Measurements from ENCODE around the gene HSD11B2.
"Not testable (repeated sequence)": the region's sequence is repeated elsewhere in the genome, so short reads cannot be mapped to it uniquely, and the experiment has no call there.

The HSD11B2 gene

DNA sequence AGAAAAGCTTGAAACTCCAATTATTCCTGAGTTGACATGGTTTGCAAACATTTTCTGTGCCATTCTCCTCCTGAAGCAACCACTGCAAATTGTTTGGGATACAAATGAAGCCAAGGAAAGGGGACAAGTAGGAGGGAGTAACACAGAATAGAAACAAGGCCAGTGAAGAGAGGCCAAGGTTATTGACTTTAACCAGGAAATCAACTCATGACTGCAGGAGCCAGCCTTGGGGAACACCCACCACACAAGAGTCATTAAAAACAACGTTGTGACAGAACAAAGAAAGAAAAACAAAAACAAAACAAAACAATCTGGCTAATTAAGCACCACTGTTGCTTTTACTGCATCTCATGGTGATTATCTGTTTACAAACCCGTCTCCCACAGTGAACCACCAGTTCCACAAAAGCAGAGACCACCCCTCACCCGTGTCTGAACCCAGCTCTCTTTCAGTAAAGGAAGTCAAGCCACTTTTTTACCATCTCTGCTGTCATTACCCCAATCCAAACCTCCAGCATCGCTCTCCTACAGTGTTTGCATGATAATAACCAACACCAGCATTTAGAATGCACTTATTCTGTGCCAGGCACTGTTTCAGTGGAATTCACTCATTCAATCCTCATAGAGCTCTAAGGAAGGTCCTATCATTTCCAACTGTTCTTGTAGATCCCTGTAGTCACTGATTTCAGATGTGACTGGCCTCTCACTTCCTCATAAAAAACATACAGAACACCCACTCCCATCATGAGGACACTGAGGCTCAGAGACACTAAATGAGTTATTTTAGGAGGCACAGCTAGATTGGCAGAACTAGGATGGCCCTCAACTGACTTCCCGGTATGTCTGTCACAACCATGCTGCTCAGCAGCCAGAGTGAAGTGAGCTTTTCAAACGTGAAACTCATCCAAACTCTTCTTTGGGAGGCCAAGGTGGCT is 16.7 kb upstream of the HSD11B2 start:
- TF ChIP-seq, protein P1, sequence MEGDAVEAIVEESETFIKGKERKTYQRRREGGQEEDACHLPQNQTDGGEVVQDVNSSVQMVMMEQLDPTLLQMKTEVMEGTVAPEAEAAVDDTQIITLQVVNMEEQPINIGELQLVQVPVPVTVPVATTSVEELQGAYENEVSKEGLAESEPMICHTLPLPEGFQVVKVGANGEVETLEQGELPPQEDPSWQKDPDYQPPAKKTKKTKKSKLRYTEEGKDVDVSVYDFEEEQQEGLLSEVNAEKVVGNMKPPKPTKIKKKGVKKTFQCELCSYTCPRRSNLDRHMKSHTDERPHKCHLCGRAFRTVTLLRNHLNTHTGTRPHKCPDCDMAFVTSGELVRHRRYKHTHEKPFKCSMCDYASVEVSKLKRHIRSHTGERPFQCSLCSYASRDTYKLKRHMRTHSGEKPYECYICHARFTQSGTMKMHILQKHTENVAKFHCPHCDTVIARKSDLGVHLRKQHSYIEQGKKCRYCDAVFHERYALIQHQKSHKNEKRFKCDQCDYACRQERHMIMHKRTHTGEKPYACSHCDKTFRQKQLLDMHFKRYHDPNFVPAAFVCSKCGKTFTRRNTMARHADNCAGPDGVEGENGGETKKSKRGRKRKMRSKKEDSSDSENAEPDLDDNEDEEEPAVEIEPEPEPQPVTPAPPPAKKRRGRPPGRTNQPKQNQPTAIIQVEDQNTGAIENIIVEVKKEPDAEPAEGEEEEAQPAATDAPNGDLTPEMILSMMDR (IDR thresholded peaks at IDR 0.05), result no peak
- no peak overlapping the region for H3K27ac ChIP-seq

DNA sequence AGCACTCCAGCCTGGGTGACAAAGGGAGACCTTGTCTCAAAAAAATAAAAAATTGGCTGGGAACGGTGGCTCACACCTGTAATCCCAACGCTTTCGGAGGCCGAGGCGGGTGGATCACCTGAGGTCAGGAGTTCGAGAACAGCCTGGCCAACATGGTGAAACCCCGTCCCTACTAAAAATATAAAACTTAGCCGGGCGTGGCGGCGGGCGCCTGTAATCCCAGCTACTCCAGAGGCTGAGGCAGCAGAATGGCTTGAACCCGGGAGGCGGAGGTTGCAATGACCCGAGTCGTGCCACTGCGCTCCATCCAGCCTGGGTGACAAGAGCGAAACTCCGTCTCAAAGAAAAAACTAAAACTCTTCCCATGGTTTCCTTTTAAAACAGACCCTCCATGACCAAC is 15.5 kb upstream of the HSD11B2 start:
- H3K27ac ChIP-seq, result not testable (repeated sequence)

More for the DNA sequence above, 16.7 kb upstream of the HSD11B2 start:
- Histone ChIP-seq H3K9me3 (ENCODE audit: control insufficient read depth, low read length) (no peaks in the 10 kb centered on the region), H2AFZ (no peak overlapping the region), H3K4me1 (peaks cover 21% of the 10 kb centered on the region), H3K36me3 (ENCODE audit: control insufficient read depth, insufficient read depth, low read length) (no peaks in the 10 kb centered on the region), H3K4me2 (ENCODE audit: low read length) (no peak overlapping the region), H3K27me3 (ENCODE audit: control insufficient read depth, insufficient read depth, low read length) (no peaks in the 10 kb centered on the region), H3K79me2 (no peaks in the 10 kb centered on the region), H3K4me3 (ENCODE audit: low read depth, low read length) (no peak overlapping the region), H3K9ac (no peak overlapping the region)

DNA sequence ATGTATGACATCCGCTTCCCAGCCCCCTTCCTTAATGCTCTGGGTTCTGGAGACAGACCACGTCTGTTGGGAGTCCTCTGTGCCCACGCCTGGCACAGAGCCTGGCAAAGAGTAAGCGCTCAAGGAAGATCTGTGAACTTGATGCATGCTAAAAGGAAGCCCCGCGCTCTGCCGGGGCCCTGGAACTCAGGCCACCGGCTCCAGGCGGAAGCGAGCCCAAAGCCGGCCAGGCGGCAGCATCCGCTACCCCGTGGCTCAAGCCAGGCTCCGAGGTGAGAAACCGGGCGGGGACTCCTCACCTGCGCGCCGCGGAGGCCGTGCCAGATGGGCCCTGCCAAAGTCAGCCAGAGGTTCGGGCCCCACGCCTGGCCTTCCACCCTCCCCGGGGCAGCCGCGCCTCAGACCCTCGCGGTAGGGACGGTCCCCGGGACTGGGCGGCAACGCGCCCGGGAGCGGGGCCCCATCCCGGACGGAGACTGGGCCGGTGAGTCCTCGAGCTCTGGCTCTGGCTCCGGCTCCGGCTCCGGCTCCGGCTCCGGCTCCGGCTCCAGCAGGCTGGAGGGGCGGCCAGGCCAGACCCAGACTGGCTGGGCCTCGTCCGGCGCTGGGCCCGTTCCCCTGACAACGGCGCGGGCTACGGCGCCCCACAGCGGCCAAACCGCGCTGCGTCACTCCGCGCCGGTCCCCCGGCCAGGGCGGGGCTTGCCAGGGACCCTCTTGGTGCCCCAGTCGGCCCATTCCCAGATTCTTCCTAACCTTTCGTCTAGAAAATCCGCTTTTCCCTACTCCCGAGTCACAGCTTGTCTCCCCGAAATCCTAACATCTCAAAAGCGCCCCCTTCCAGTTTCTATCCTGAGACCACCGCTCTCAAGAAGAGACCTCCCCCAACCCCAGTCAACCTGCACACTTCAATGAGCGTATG is 14.8 kb upstream of the HSD11B2 start, which contains the start of gene ZDHHC1:
ZDHHC1 (minus strand) TSS at position 606 of the 922 bp plus-strand sequence. CDS start 8,702 bp downstream, outside the sequence.
- no peaks in the 10 kb centered on the region for H3K27me3 ChIP-seq (ENCODE audit: control insufficient read depth, insufficient read depth, low read length)
- H3K27ac ChIP-seq, result peak within 1 kb of the TSS; percentile 58
- peak within 1 kb of the TSS; percentile 80 for H2AFZ ChIP-seq
- H3K4me3 ChIP-seq (ENCODE audit: low read depth, low read length), result peak within 1 kb of the TSS; percentile 89
- H3K9ac ChIP-seq, result peak within 1 kb of the TSS; percentile 40
- TF ChIP-seq, protein P1 (IDR thresholded peaks at IDR 0.05), result peak; percentile 61
- peaks cover 24% of the 10 kb centered on the region for H3K4me1 ChIP-seq
- H3K9me3 ChIP-seq (ENCODE audit: control insufficient read depth, low read length), result no peaks in the 10 kb centered on the region
- H3K79me2 ChIP-seq, result no peaks in the 10 kb centered on the region
- peak within 1 kb of the TSS; percentile 90 for H3K4me2 ChIP-seq (ENCODE audit: low read length)
- H3K36me3 ChIP-seq (ENCODE audit: control insufficient read depth, insufficient read depth, low read length), result no peaks in the 10 kb centered on the region

More for the DNA sequence above, 15.5 kb upstream of the HSD11B2 start:
- H3K36me3 ChIP-seq (ENCODE audit: control insufficient read depth, insufficient read depth, low read length); H3K27me3 ChIP-seq (ENCODE audit: control insufficient read depth, insufficient read depth, low read length); H3K9me3 ChIP-seq (ENCODE audit: control insufficient read depth, low read length); H3K9ac ChIP-seq; H3K79me2 ChIP-seq: not testable (repeated sequence)
- Histone ChIP-seq H3K4me2 (ENCODE audit: low read length) (peak overlapping the region; percentile 90), H2AFZ (peak overlapping the region; percentile 80), H3K4me1 (peaks cover 24% of the 10 kb centered on the region), H3K4me3 (ENCODE audit: low read depth, low read length) (peak overlapping the region; percentile 89)

DNA sequence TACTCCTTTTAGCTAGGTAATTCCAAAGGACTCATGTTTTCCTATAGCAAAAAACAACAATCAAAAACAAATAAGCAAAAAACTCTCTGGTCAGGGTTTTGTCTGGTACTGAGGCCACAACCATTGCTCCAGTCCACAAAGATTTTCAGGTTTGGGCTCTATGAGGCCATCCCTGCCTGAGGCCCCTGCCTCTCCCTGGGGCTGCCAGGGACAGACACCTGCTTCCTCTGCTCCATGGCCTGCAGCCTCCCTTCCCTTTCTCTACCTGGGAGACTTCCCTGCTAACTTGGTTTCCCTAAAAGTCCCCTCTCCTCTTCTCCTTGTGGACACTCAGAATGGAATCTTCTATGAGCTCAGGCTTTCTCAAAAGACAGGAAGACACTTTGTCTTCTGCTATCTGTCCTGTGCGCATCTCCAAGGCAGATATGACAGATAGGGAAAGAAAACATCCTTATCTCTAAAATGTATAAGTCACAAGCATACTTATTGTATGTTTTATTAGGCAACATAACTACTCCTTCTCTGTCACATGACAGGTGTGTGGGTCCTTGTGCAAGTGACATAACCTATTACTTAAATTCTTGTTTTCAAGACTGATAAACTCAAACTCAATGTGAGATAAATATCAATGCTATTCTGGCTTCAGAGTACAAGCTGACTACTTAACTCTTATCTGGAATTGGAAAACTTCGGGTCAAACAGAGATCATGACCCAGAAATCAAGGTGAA is 13.4 kb upstream of the HSD11B2 start:
- TF ChIP-seq, protein P1 (IDR thresholded peaks at IDR 0.05), result no peak
- peak overlapping the region; percentile 80 for H2AFZ ChIP-seq
- peak overlapping the region; percentile 58 for H3K27ac ChIP-seq
- H3K9ac ChIP-seq, result no peak overlapping the region
- H3K4me3 ChIP-seq (ENCODE audit: low read depth, low read length), result no peak overlapping the region
- H3K79me2 ChIP-seq, result no peaks in the 10 kb centered on the region
- no peaks in the 10 kb centered on the region for H3K27me3 ChIP-seq (ENCODE audit: control insufficient read depth, insufficient read depth, low read length)
- no peaks in the 10 kb centered on the region for H3K9me3 ChIP-seq (ENCODE audit: control insufficient read depth, low read length)
- H3K4me2 ChIP-seq (ENCODE audit: low read length), result peak overlapping the region; percentile 35
- peaks cover 24% of the 10 kb centered on the region for H3K4me1 ChIP-seq
- H3K36me3 ChIP-seq (ENCODE audit: control insufficient read depth, insufficient read depth, low read length), result no peaks in the 10 kb centered on the region
